ENCODE results near the gene STARD8.

- TF ChIP-seq, protein P1, sequence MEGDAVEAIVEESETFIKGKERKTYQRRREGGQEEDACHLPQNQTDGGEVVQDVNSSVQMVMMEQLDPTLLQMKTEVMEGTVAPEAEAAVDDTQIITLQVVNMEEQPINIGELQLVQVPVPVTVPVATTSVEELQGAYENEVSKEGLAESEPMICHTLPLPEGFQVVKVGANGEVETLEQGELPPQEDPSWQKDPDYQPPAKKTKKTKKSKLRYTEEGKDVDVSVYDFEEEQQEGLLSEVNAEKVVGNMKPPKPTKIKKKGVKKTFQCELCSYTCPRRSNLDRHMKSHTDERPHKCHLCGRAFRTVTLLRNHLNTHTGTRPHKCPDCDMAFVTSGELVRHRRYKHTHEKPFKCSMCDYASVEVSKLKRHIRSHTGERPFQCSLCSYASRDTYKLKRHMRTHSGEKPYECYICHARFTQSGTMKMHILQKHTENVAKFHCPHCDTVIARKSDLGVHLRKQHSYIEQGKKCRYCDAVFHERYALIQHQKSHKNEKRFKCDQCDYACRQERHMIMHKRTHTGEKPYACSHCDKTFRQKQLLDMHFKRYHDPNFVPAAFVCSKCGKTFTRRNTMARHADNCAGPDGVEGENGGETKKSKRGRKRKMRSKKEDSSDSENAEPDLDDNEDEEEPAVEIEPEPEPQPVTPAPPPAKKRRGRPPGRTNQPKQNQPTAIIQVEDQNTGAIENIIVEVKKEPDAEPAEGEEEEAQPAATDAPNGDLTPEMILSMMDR (IDR thresholded peaks at IDR 0.05; ENCODE audit: low read length), result peak; percentile 49
- TF ChIP-seq EZH2 (IDR thresholded peaks at IDR 0.05; ENCODE audit: borderline replicate concordance, low read length), result no peak
Observed at GRCh38 chrX:68732906-68733493, 85.5 kb downstream of the STARD8 start.
